Measurements from ENCODE around the gene N4BP3.

Gene N4BP3

GRCh38 chr5:178155065-178155464, 41.7 kb downstream of the N4BP3 start:
- TF ChIP-seq ZFX (IDR thresholded peaks at IDR 0.05; ENCODE audit: borderline replicate concordance), result no peak
- TF ChIP-seq CTCF (IDR thresholded peaks at IDR 0.05), result no peak
- no peak overlapping the region for H3K27ac ChIP-seq

- TF ChIP-seq CTCF (IDR thresholded peaks at IDR 0.05) (no peak), ZFX (IDR thresholded peaks at IDR 0.05; ENCODE audit: borderline replicate concordance) (no peak)
- H3K27ac ChIP-seq, result no peak overlapping the region
Measured at GRCh38 chr5:178160176-178160575, 46.8 kb downstream of the N4BP3 start.

GRCh38 chr5:178162481-178162880, 49.1 kb downstream of the N4BP3 start:
- no peak for TF ChIP-seq CTCF (IDR thresholded peaks at IDR 0.05)
- no peak for TF ChIP-seq ZFX (IDR thresholded peaks at IDR 0.05; ENCODE audit: borderline replicate concordance)
- no peak overlapping the region for H3K27ac ChIP-seq

- TF ChIP-seq CTCF (IDR thresholded peaks at IDR 0.05) (peak; percentile 95), ZFX (IDR thresholded peaks at IDR 0.05; ENCODE audit: borderline replicate concordance) (no peak)
- no peak overlapping the region for H3K27ac ChIP-seq
Measured at GRCh38 chr5:178163772-178164735, 50.7 kb downstream of the N4BP3 start.

GRCh38 chr5:178165581-178165980, 52.2 kb downstream of the N4BP3 start:
- H3K27ac ChIP-seq, result no peak overlapping the region
- TF ChIP-seq ZFX (IDR thresholded peaks at IDR 0.05; ENCODE audit: borderline replicate concordance), result no peak
- no peak for TF ChIP-seq CTCF (IDR thresholded peaks at IDR 0.05)

GRCh38 chr5:178170455-178170854, 57.1 kb downstream of the N4BP3 start:
- TF ChIP-seq CTCF (IDR thresholded peaks at IDR 0.05) (no peak), ZFX (IDR thresholded peaks at IDR 0.05; ENCODE audit: borderline replicate concordance) (no peak)
- H3K27ac ChIP-seq, result no peak overlapping the region

GRCh38 chr5:178174456-178174855, 61.1 kb downstream of the N4BP3 start:
- no peak overlapping the region for H3K27ac ChIP-seq
- TF ChIP-seq ZFX (IDR thresholded peaks at IDR 0.05; ENCODE audit: borderline replicate concordance) (no peak), CTCF (IDR thresholded peaks at IDR 0.05) (no peak)
